WTC11 (cell line): ENCODE data around the gene DMBX1.

Experiments used
- IRF1 ChIP-seq: sonication (generic); formaldehyde crosslinking; IDR thresholded peaks from 2 replicates; pipeline ENCODE4 v1.8.0; 2023; ENCODE audit warnings: missing genetic modification reagents
- IRF2 ChIP-seq: sonication (generic); formaldehyde crosslinking; IDR thresholded peaks from 2 replicates; pipeline ENCODE4 v1.8.0; 2022; ENCODE audit warnings: low read depth, missing genetic modification reagents, borderline replicate concordance
- SOX15 ChIP-seq: fragments of 250-450 bp; sonication (Bioruptor Pico); IDR thresholded peaks from 2 replicates; pipeline ENCODE4 v1.9.0; 2021; ENCODE audit warnings: mild to moderate bottlenecking
- TEAD1 ChIP-seq: sonication (generic); formaldehyde crosslinking; IDR thresholded peaks from 2 replicates; pipeline ENCODE4 v1.8.0; 2022; ENCODE audit warnings: mild to moderate bottlenecking, missing genetic modification reagents
- TF ChIP-seq, protein P1 (sequence below): fragments of 200-600 bp; IDR thresholded peaks from 2 replicates; pipeline ENCODE4 v1.8.0; 2022; ENCODE audit warnings: antibody characterized with exemption
- TF ChIP-seq, protein P2 (sequence below): sonication (generic); formaldehyde crosslinking; IDR thresholded peaks from 2 replicates; pipeline ENCODE4 v1.8.1; 2023; ENCODE audit warnings: mild to moderate bottlenecking, missing genetic modification reagents

DNA sequence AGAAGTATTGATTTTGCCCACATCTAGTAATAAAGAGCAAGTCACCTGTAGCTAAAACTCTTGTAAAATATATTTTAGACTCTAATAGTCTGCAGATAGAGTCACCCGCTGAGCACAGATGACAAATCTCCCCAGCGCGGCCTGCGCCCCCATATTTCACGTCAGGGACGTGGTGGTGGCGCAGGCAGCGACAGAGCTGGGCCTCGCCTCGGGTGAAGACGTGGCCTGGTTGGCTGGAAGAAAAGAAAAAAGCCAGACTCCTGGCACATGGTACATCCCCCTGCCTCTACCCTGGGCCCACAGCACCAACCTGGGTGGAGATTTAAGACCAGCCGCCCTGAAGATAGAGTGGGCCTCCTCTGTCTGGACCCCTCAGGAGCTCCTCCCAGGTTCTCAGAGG is 6.0 kb upstream of the DMBX1 start:
- TF ChIP-seq IRF2 (CRISPR knock-in tag) (no peak), SOX15 (CRISPR knock-in tag) (no peak), IRF1 (no peak), TEAD1 (CRISPR knock-in tag) (no peak)
- TF ChIP-seq, protein P1, sequence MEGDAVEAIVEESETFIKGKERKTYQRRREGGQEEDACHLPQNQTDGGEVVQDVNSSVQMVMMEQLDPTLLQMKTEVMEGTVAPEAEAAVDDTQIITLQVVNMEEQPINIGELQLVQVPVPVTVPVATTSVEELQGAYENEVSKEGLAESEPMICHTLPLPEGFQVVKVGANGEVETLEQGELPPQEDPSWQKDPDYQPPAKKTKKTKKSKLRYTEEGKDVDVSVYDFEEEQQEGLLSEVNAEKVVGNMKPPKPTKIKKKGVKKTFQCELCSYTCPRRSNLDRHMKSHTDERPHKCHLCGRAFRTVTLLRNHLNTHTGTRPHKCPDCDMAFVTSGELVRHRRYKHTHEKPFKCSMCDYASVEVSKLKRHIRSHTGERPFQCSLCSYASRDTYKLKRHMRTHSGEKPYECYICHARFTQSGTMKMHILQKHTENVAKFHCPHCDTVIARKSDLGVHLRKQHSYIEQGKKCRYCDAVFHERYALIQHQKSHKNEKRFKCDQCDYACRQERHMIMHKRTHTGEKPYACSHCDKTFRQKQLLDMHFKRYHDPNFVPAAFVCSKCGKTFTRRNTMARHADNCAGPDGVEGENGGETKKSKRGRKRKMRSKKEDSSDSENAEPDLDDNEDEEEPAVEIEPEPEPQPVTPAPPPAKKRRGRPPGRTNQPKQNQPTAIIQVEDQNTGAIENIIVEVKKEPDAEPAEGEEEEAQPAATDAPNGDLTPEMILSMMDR: no peak
- TF ChIP-seq, protein P2, sequence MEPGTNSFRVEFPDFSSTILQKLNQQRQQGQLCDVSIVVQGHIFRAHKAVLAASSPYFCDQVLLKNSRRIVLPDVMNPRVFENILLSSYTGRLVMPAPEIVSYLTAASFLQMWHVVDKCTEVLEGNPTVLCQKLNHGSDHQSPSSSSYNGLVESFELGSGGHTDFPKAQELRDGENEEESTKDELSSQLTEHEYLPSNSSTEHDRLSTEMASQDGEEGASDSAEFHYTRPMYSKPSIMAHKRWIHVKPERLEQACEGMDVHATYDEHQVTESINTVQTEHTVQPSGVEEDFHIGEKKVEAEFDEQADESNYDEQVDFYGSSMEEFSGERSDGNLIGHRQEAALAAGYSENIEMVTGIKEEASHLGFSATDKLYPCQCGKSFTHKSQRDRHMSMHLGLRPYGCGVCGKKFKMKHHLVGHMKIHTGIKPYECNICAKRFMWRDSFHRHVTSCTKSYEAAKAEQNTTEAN (CRISPR knock-in tag): no peak
